Measurements from ENCODE around the gene EFNA5.

The EFNA5 gene

GRCh38 chr5:107383414-107383813 is 287.3 kb downstream of the EFNA5 start:
- no peak for DNase-seq

GRCh38 chr5:107381189-107381856 is 289.4 kb downstream of the EFNA5 start:
- no peak for DNase-seq

DNA sequence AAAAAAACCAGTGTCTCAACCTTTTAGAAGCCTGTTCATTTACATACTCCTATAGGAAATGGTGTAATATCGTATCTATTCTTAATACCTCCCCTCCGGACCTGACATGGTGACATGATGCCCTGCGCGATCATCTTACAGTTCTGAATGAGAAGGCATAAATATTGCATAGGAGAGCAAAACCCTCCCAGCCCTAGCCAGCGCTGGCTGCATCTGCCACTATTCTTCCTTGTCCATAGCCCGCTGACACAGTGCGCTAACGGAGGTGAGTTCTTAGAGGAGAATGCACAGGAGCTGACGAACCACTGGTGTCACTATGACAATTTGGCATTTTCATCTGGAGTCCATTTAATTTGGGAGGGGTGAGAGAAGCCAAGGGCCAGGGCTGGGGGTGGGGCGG is 290.1 kb downstream of the EFNA5 start:
- no peak for DNase-seq

DNA sequence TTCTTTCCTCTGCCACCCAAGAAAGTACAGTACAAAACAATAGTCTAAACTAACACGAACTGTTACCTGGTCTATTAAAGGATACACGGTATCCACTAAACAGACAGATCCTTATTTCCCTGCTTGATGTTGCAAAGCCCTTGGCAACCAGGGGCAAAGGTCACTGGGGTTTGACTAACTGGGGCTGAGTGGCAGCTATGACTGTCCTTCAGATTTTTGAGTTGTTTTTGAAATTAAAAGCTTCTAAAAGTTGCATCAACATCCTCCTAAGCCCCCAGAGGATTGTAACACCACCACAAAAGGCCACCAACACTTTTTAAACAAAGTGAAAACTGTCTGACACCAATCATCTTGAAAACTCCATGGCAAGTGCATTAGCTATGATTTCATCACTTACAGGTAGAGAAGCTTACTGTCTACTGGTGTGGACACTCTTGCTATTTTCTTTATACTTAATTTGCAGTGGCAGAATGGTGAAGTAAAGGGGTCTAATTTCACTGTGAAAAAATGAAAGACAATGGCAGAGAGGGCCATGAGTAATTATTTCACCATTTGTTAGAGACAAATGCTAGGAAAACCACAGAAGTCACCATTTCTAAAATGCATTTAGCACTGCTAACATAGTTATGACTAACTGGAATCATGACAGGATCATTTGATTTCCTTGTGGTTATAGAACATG is 292.4 kb downstream of the EFNA5 start:
- no peak for DNase-seq

- DNase-seq: no peak
Observed at GRCh38 chr5:107377277-107377609, 293.5 kb downstream of the EFNA5 start.

DNA sequence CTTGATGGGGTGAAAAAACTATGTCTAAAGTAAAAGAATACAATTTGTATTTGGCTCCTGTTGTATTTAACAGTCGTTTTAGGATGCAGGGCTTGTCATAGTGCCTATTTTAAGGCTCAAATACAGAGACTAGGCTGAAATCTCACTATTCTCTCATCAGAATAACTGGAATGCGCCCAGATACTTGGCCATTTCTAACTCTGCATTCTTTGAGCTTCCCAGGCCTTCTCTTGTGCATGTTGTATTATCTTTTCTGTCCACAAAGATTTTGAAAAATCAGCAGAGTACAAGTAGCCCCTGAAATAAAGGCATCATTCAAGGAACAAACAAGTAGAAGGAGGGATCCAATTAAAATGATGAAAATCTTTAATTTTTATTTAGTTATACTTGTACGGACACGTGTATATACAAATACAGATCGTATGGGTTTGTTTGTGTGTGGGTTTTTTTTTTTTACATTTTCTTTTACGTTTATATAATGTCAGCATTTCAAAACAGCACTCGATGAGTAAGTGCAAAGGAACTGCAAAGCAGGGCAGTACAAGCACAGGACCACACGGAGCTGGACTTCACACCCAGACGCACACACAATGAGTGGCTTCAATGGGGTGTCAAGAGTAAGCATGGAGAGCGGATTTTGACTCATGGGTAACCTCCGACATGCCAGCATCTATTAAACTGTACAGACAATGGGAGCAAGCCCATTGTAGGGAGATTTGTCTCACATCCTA is 294.0 kb downstream of the EFNA5 start:
- DNase-seq: no peak

- DNase-seq: peak; percentile 75
Observed at GRCh38 chr5:107373549-107374263, 297.0 kb downstream of the EFNA5 start.

GRCh38 chr5:107372723-107373450 is 297.9 kb downstream of the EFNA5 start:
- no peak for DNase-seq

GRCh38 chr5:107370396-107370968 is 300.3 kb downstream of the EFNA5 start:
- DNase-seq: no peak

DNA sequence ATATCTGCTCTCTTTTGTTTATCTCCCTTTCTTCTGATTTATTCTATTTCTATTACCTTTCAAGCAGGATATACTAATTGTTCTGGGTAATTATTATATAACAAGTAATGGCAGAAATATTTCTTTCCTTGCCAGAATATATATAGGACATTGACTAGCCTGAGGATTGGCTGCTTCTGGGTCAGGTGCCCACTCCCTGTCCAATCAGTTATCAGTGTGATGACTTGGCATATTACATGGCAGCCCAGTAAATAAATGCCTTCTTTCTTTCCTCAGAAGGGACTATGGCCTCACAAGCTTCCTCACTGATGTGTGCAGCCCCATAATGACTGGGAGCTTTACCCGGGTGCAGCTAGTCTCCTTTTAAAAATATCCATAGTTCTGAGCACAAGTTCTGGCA is 301.1 kb downstream of the EFNA5 start:
- DNase-seq: no peak

DNA sequence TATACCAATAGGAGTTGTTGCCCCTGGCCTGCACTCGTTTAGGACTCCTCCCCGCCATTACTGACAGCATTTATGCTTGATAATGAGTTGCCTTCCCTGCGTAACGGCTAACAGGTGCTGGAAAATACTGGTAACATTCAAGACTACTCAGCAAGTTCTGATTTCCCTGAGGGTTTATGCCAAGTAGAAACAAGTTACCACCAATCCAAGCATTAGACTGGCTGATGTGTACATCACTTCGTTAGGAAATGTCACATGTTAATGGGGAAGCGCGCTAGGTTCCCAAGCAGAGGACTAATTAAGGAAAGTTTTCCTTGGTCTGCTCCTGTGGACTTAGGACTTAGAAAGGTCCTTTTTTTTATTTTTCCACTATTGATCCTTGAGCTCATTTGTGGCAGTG is 302.1 kb downstream of the EFNA5 start:
- DNase-seq: no peak

- DNase-seq: no peak
Observed at GRCh38 chr5:107367939-107368338, 302.8 kb downstream of the EFNA5 start.

DNA sequence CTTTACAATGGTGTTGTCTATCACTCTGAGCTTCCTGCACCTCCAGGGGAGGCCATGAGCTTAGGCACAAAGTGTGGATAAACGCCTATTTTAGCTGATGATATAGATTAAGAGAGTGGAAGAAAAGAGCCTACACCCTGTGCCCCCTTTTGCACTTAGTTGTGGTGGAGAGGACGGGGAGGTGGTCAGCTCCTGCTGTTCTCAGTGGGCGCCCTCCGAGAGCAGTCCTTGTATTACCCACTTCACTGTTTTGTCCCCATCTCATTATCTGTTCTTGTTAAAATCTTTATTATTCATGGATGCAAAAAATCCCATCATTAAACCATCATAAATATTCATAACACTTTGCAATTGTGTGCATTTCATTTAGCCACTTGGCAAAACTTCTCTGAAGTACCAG is 303.3 kb downstream of the EFNA5 start:
- no peak for DNase-seq

- no peak for DNase-seq
Observed at GRCh38 chr5:107365320-107366109, 305.2 kb downstream of the EFNA5 start.

DNA sequence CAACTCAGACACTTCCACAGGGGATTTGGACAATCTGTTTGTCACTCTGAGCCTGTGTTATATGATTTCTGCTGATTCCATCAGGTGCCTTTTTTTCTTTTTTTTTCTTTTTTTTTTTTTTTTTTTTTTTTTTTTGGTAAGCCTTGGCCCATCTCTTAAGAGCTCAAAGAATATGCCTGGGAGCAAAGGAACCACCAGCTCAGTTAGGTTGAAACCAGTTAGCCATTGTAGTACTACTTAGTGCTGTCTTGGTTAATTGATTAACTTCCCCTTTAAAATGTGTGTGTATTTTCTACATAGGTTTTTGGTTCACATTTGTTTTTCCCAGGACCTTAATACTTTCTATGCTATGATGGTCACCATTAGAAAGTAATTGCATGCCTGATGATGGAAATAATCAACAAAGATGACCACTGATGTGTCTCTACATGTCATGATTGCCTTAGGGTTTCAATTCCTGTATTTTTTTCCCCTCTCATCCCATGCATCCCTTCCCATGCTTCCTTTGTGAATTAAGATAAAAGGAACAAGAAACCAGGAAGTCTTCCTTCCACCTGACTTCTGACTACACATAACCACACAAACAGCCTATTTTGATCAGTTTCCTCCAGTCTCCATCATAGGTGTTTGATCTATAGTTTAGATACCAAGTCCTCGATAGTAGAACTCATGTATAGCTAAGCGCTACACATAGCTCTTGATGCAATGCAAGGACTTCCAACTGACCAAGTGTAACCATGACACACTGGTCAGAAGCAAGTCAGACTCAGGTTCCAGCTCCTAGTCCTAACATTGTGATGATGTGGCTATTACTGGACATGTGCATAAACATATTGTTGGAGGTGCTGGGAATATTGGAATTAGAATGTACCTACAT is 306.1 kb downstream of the EFNA5 start:
- no peak for DNase-seq

DNA sequence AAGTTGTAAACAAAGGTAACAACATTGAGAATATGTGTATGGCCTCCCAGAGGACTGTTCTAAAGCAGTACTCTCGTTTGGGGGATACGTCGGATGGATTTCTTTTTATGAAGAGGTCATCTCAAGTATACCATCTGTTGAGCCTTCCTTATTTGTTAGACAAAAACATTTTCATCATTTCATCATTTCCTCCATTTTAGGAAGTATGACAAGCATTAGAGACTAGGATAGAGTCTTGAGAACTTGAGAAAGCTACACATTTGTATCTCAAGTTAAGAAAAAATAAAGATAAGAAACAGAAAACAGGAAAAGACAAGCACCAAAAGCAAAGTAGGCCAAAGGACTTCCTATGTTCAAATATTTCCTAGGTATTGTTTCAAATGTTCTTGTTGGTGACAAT is 307.0 kb downstream of the EFNA5 start:
- DNase-seq: no peak

DNA sequence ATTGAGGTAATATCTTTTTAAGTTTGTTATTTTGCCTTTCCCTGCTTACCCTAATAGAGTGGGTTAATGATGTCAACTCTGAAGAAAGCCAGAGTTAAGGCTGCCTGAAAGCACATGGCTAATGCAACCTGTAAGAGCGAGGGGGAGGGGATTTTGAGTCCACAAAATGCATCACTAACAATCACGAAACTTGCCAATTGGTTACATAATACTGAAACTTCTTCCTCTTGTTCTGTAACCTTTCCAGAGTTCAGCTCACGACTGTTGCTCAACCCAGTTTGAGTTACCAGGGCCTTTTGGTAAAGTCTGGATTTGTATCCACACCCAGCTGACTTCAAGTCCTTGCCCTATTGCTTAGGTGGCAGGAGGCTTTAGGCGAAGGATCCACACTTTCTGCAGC is 308.8 kb downstream of the EFNA5 start:
- DNase-seq: peak; percentile 11

DNA sequence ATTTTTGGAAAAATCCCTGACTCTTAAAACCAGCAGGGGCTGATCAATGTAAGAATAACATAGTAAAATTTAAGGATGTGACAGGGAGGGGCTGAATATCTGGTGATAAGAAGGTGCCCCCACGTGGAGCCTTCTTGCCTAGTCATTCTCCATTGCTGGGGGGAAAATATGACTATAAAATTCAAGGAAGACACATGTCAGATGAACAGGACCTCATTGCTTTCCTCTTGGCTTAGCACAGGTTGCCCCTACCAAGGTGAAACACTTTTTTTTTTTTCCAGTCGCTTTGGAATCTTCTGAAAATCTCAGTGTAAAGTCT is 310.9 kb downstream of the EFNA5 start:
- no peak for DNase-seq

- DNase-seq: peak; percentile 62
Observed at GRCh38 chr5:107359033-107359915, 311.5 kb downstream of the EFNA5 start.

DNA sequence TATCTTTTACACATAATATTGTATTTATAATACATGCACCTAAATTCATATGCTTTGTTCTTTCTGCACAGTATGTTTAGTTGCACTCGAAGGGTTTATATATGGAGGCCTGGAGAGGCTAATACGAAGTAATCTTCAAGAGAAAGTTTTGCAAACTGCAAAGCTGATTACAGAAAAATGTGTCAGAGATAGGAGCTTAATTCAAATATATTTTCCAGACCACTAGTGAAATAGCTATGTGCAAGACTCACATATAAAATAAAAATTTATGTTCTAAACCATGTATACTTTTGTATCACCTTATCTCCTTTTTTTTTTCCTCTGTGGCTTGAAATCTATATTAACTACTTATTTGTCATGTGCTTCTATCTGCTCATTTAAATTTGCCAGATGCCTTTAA is 313.8 kb downstream of the EFNA5 start:
- DNase-seq: no peak

Data from RPMI8226 (cell line).